H1 (cell line): ENCODE results near the gene CRHR2. TPM values are rescaled to one million over a fixed set of nuclear protein-coding genes. Genes with fewer than 3 reads are reported as not detected.

Experiments
- CEBPB ChIP-seq: IDR thresholded peaks from 2 replicates; pipeline ENCODE4 v1.6.1; 2012; ENCODE audit warnings: low read depth, low read length
- CREB1 ChIP-seq: IDR thresholded peaks from 2 replicates; pipeline ENCODE4 v1.6.1; 2012; ENCODE audit warnings: inconsistent platforms
- CTBP2 ChIP-seq: IDR thresholded peaks from 2 replicates; pipeline ENCODE4 v1.7.0; 2011; ENCODE audit warnings: borderline replicate concordance, mild to moderate bottlenecking, moderate library complexity, mixed read lengths, low read length; ENCODE audit not compliant: insufficient read depth, insufficient read length
- EP300 ChIP-seq, 2 experiments: IDR thresholded peaks; 1 replicate in 1 of 2; 2 replicates in 1 of 2; pipeline ENCODE4 v1.6.1; 2011 to 2012; ENCODE audit warnings: low read depth in 2 of 2, low read length in 2 of 2, mild to moderate bottlenecking in 2 of 2, borderline replicate concordance in 1 of 2, inconsistent platforms in 1 of 2, moderate library complexity in 1 of 2
- GABPA ChIP-seq: IDR thresholded peaks from 2 replicates; pipeline ENCODE4 v1.6.1; 2011; ENCODE audit warnings: mild to moderate bottlenecking, low read length, moderate library complexity, borderline replicate concordance; ENCODE audit not compliant: insufficient read depth
- SIN3A ChIP-seq, 2 experiments: IDR thresholded peaks in 1 of 2; conservative IDR thresholded peaks in 1 of 2; 2 replicates each; pipeline ENCODE4 v1.6.1; 2011 to 2012; ENCODE audit warnings: low read length in 2 of 2, improper control_type of control experiment in 1 of 2, low read depth in 1 of 2, mild to moderate bottlenecking in 1 of 2
- TAF1 ChIP-seq: IDR thresholded peaks from 2 replicates; pipeline ENCODE4 v1.6.1; 2011; ENCODE audit warnings: mild to moderate bottlenecking, low read depth, low read length
- polyA plus RNA-seq, 7 experiments: library from polyadenylated mRNA; depleted of rRNA in 3 of 7; stranded (reverse) in 5 of 7; unstranded in 2 of 7; fragments of >200 nt in 5 of 7; fragments of 200-250 nt in 2 of 7; gene quantifications; 1 replicate in 5 of 7; 2 replicates in 1 of 7; 4 replicates in 1 of 7; pipeline versions ENCODE4 v1.2.1 to v1.2.3, GENCODE V29; 2011 to 2013; ENCODE audit warnings: missing spikeins in 2 of 7, mixed read lengths in 2 of 7
- total RNA-seq: library from RNA; stranded (reverse); fragmentation: NEBNext Ultra II Directional; extraction: Animal tissue kit (Norgen Biotek cat#: 25700); gene quantifications from 2 replicates; pipeline ENCODE4 v1.2.1, GENCODE V29; 2021
- TF ChIP-seq, protein P1 (sequence below): IDR thresholded peaks from 2 replicates; pipeline ENCODE4 v1.6.1; 2012; ENCODE audit warnings: inconsistent platforms
- TF ChIP-seq, protein P2 (sequence below), 3 experiments: IDR thresholded peaks; 1 replicate in 2 of 3; 2 replicates in 1 of 3; pipeline versions ENCODE4 v1.5.1 to v1.6.1; 2011; ENCODE audit warnings: low read length in 3 of 3, mild to moderate bottlenecking in 3 of 3, inconsistent platforms in 2 of 3, low read depth in 1 of 3, moderate library complexity in 1 of 3; ENCODE audit not compliant: insufficient read depth in 1 of 3; ENCODE audit errors: control extremely low read depth in 1 of 3

Gene CRHR2
- total and polyA plus RNA-seq, 2 of the 8 experiments (the other 6 are each of a cell fraction or from before 2014, with no cell fraction given): 0.37 to 1.3 TPM

DNA sequence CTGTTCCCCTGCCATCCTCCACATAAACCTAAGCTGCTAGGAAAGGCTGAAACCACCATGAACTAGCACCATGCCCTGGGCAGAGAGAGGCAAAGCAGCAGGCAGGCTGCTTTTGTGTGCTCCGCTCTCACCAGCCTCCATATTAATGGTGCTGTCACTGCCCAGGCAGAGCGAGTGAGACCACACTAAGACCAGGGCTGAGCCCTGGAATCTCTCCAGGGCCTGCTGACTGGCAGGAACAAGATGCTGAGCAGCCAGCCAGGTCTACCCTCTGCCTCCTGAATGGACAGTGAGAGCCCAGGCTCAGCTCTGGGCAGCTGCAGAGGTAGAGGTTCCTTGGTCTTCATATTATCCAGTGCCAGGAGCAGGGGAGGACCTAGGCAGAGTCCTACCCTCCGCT lies 1.6 kb upstream of the CRHR2 start (continued):
- TF ChIP-seq, protein P1, sequence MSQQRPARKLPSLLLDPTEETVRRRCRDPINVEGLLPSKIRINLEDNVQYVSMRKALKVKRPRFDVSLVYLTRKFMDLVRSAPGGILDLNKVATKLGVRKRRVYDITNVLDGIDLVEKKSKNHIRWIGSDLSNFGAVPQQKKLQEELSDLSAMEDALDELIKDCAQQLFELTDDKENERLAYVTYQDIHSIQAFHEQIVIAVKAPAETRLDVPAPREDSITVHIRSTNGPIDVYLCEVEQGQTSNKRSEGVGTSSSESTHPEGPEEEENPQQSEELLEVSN: no peak
- TF ChIP-seq, protein P2, sequence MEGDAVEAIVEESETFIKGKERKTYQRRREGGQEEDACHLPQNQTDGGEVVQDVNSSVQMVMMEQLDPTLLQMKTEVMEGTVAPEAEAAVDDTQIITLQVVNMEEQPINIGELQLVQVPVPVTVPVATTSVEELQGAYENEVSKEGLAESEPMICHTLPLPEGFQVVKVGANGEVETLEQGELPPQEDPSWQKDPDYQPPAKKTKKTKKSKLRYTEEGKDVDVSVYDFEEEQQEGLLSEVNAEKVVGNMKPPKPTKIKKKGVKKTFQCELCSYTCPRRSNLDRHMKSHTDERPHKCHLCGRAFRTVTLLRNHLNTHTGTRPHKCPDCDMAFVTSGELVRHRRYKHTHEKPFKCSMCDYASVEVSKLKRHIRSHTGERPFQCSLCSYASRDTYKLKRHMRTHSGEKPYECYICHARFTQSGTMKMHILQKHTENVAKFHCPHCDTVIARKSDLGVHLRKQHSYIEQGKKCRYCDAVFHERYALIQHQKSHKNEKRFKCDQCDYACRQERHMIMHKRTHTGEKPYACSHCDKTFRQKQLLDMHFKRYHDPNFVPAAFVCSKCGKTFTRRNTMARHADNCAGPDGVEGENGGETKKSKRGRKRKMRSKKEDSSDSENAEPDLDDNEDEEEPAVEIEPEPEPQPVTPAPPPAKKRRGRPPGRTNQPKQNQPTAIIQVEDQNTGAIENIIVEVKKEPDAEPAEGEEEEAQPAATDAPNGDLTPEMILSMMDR (IDR thresholded peaks at IDR 0.05; ENCODE audit: control extremely low read depth in 1 of 3, insufficient read depth in 1 of 3, low read depth in 1 of 3, low read length in 3 of 3): no peak
- TF ChIP-seq CREB1 (no peak), TAF1 (no peak), GABPA (no peak), CEBPB (no peak), SIN3A (conservative IDR thresholded peaks at IDR 0.05 in 1 of 2, IDR thresholded peaks at IDR 0.05 in 1 of 2; ENCODE audit: low read depth in 1 of 2, low read length in 2 of 2) (no peak), EP300 (IDR thresholded peaks at IDR 0.05; ENCODE audit: borderline replicate concordance in 1 of 2, low read depth in 2 of 2, low read length in 2 of 2) (no peak), CTBP2 (no peak)
